WERI-Rb-1 (cell line): ENCODE measurements around the gene PBXIP1.

Experiments
- DNase-seq: peaks from one replicate; pipeline ENCODE4 v3.0.0-alpha.2; 2020
- H3K27ac ChIP-seq: fragments of 250-450 bp; sonication (Bioruptor Pico); 2 replicates; pipeline ENCODE4 v1.5.1; 2020; ENCODE audit warnings: mild to moderate bottlenecking, moderate library complexity
- H3K27me3 ChIP-seq: fragments of 250-450 bp; sonication (Bioruptor Pico); 2 replicates; pipeline ENCODE4 v1.5.1; 2021; ENCODE audit warnings: mild to moderate bottlenecking, low read depth, moderate library complexity; ENCODE audit not compliant: insufficient read depth, severe bottlenecking
- H3K36me3 ChIP-seq: fragments of 250-450 bp; sonication (Bioruptor Pico); 2 replicates; pipeline ENCODE4 v1.5.1; 2020; ENCODE audit warnings: mild to moderate bottlenecking, moderate library complexity
- H3K4me3 ChIP-seq: 2 replicates; pipeline ENCODE4 v1.5.1; 2011; ENCODE audit warnings: low read depth, mild to moderate bottlenecking, control low read depth, low read length
- H3K9me3 ChIP-seq: fragments of 250-450 bp; sonication (Bioruptor Pico); 2 replicates; pipeline ENCODE4 v1.5.1; 2021; ENCODE audit warnings: mild to moderate bottlenecking, moderate library complexity; ENCODE audit not compliant: severe bottlenecking
- CTCF ChIP-seq: IDR thresholded peaks from 2 replicates; pipeline ENCODE4 v1.5.1; 2011; ENCODE audit warnings: low read depth, mild to moderate bottlenecking, control low read depth, inconsistent platforms, low read length

PBXIP1 gene

GRCh38 chr1:154994591-154994990 is 38.7 kb upstream of the PBXIP1 start:
- H3K4me3 ChIP-seq = no peak overlapping the region
- no peak for DNase-seq
- H3K9me3 ChIP-seq = no peaks in the 10 kb centered on the region
- no peak for TF ChIP-seq CTCF
- no peak overlapping the region for H3K27ac ChIP-seq
- no peaks in the 10 kb centered on the region for H3K27me3 ChIP-seq
- peaks cover 22% of the 10 kb centered on the region for H3K36me3 ChIP-seq

GRCh38 chr1:154994269-154994587 is 38.3 kb upstream of the PBXIP1 start:
- Histone ChIP-seq H3K9me3 (no peaks in the 10 kb centered on the region), H3K36me3 (peaks cover 26% of the 10 kb centered on the region), H3K4me3 (no peak overlapping the region), H3K27me3 (no peaks in the 10 kb centered on the region), H3K27ac (no peak overlapping the region)
- TF ChIP-seq CTCF = no peak
- no peak for DNase-seq

GRCh38 chr1:154993572-154994268 is 37.8 kb upstream of the PBXIP1 start, which contains the start of gene LENEP:
Gene LENEP, plus strand, starts transcription at chr1:154993586. Its CDS starts 22 bp downstream, at chr1:154993608.
- DNase-seq = peak; percentile 27
- H3K9me3 ChIP-seq = no peaks in the 10 kb centered on the region
- TF ChIP-seq CTCF = no peak
- no peak within 1 kb of the TSS for H3K4me3 ChIP-seq
- H3K27me3 ChIP-seq = no peaks in the 10 kb centered on the region
- peaks cover 31% of the 10 kb centered on the region for H3K36me3 ChIP-seq
- no peak within 1 kb of the TSS for H3K27ac ChIP-seq

- peak; percentile 66 for TF ChIP-seq CTCF
- no peak overlapping the region for H3K4me3 ChIP-seq
- peak; percentile 53 for DNase-seq
- H3K9me3 ChIP-seq = no peaks in the 10 kb centered on the region
- H3K27ac ChIP-seq = no peak overlapping the region
- peaks cover 38% of the 10 kb centered on the region for H3K36me3 ChIP-seq
- no peaks in the 10 kb centered on the region for H3K27me3 ChIP-seq
Observed at GRCh38 chr1:154992721-154993571, 37.0 kb upstream of the PBXIP1 start.

- Histone ChIP-seq H3K36me3 (peaks cover 57% of the 10 kb centered on the region), H3K27me3 (no peaks in the 10 kb centered on the region), H3K4me3 (no peak overlapping the region), H3K27ac (no peak overlapping the region), H3K9me3 (no peaks in the 10 kb centered on the region)
- DNase-seq = no peak
- peak; percentile 18; the same call in 1 of the 2 replicates for TF ChIP-seq CTCF
Observed at GRCh38 chr1:154990276-154990675, 34.4 kb upstream of the PBXIP1 start.
